ENCODE data around the gene OR4C3.
"Not testable (repeated sequence)": the region's sequence is repeated elsewhere in the genome, so short reads cannot be mapped to it uniquely, and the experiment has no call there.

Gene OR4C3

GRCh38 chr11:48324620-48325019 lies at the start of gene OR4C3:
OR4C3 (plus strand) TSS chr11:48324920; CDS start chr11:48325022, 102 bp downstream.
- not testable (repeated sequence) for DNase-seq

- DNase-seq = no peak
These were observed 18.8 kb upstream of the OR4C3 start, which contains the start of gene OR4S1 for GRCh38 chr11:48305923-48306322. OR4S1 (plus strand) TSS chr11:48306223; CDS start chr11:48306223, 0 bp downstream.

- DNase-seq = peak; percentile 38 to 85
These were observed 16.8 kb upstream of the OR4C3 start for GRCh38 chr11:48307760-48308386.

- not testable (repeated sequence) for DNase-seq
These were observed 11.1 kb upstream of the OR4C3 start for GRCh38 chr11:48313590-48313989.

- not testable (repeated sequence) for DNase-seq
These were observed 4.9 kb upstream of the OR4C3 start for GRCh38 chr11:48319813-48320212.

GRCh38 chr11:48341466-48341865 lies 16.7 kb downstream of the OR4C3 start:
- DNase-seq = no peak

- not testable (repeated sequence) for DNase-seq
These were observed 17.8 kb downstream of the OR4C3 start for GRCh38 chr11:48342505-48342904.

GRCh38 chr11:48346286-48346685 lies 21.6 kb downstream of the OR4C3 start:
- not testable (repeated sequence) for DNase-seq

- no peak for DNase-seq
These were observed 29.3 kb downstream of the OR4C3 start for GRCh38 chr11:48354013-48354412.

- DNase-seq = no peak
These were observed 30.0 kb downstream of the OR4C3 start for GRCh38 chr11:48354677-48355076.

- not testable (repeated sequence) for DNase-seq
These were observed 36.6 kb downstream of the OR4C3 start for GRCh38 chr11:48361289-48361688.

- no peak for DNase-seq
These were observed 41.6 kb downstream of the OR4C3 start, which contains the start of gene OR4C5 for GRCh38 chr11:48366365-48366764. OR4C5 (minus strand) TSS chr11:48366465; CDS start chr11:48366465, 0 bp downstream.
